ENCODE results near the gene GREM2.

Gene GREM2

DNA sequence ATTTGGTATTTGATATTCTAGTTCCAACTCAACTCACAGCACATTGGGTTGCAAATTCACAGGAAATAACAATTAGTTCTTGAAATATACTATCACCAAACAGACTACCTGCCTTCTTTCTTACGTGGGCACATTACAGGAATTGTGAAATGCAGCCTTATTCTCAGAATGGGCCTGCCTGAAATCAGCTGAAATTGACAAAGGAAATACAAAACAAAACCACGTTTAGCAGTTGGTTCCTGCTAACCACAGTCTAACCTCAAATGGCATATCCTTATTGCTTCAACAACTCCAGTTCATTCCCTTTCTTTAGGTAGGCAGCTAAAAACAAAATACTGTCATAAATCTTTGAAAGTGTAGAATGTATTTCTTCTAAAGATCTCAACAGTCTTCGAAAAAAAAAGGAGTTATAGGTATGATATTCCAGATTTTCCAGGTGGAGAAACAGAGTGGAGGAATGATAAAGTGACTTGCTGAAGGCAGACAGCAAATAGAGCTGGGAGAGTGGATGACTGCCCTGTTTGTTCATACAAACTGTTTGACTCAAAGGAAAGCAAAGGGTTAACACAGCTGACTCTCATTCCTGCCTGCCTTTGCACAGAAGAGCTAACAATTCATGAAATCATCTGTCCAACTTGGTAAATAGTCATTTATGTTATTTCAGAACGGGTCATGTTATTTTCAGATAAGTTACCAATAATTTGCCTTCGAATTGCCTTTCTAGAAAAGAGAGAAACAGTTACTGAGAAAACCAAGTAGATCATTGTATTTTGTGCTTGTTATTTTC, 1.6 kb upstream of the GREM2 start:
- TF ChIP-seq CTCF (IDR thresholded peaks at IDR 0.05), result no peak
- DNase-seq, result no peak

DNA sequence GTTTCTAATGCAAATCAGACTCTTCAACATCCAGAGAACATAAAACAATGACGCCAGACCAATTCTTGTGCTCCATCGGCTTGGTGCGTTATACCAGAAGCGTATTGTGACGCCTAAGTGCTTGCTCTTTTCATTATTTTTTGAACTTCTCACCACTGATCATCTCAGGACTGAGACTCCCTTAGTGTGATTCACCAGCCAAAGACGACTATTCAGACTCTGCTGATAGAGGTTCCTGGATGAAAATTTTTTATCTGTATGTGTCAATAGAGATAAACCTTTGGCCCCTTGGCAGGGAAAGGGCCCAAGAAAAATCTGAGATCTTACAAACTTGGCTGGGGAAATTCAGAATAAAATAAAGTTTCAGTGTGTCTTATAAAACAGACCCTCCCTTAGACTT, 856 bp upstream of the GREM2 start:
- intact Hi-C loops (cut with DNase I; ENCODE audit: low total_unique reads), result no loop called here
- DNase-seq, result no peak

More for the DNA sequence above, 1.6 kb upstream of the GREM2 start:
- H3K9me3 ChIP-seq, result no peaks in the 10 kb centered on the region
- intact Hi-C loops (cut with DNase I; ENCODE audit: low total_unique reads), result no loop called here
- H3K36me3 ChIP-seq, result no peaks in the 10 kb centered on the region
- H3K4me3 ChIP-seq, result no peak overlapping the region
- H3K4me1 ChIP-seq, result peaks cover 0 to 11% (median 1%) of the 10 kb centered on the region in 4 donors
- no peak overlapping the region for H3K27ac ChIP-seq
- H3K27me3 ChIP-seq, result peaks cover 0 to 3% of the 10 kb centered on the region in 2 donors

GRCh38 chr1:240611228-240611618, 732 bp downstream of the GREM2 start:
- Histone ChIP-seq H3K36me3 (no peaks in the 10 kb centered on the region), H3K27me3 (peaks cover 0 to 3% of the 10 kb centered on the region in 2 donors), H3K4me3 (peak overlapping the region; percentile 33 to 48), H3K27ac (no peak overlapping the region), H3K9me3 (no peaks in the 10 kb centered on the region), H3K4me1 (peaks cover 0 to 11% (median 1%) of the 10 kb centered on the region in 4 donors)
- intact Hi-C loops (cut with DNase I; ENCODE audit: low total_unique reads), result no loop called here
- TF ChIP-seq CTCF (IDR thresholded peaks at IDR 0.05), result no peak
- no peak for DNase-seq

More for the DNA sequence above, 856 bp upstream of the GREM2 start:
- Histone ChIP-seq H3K27ac (no peak overlapping the region), H3K4me3 (no peak overlapping the region), H3K9me3 (no peaks in the 10 kb centered on the region), H3K27me3 (peaks cover 0 to 3% of the 10 kb centered on the region in 2 donors), H3K36me3 (no peaks in the 10 kb centered on the region), H3K4me1 (peaks cover 0 to 11% (median 1%) of the 10 kb centered on the region in 4 donors)
- TF ChIP-seq CTCF (IDR thresholded peaks at IDR 0.05), result no peak

- TF ChIP-seq CTCF (IDR thresholded peaks at IDR 0.05), result no peak
- Histone ChIP-seq H3K27me3 (peaks cover 0 to 3% of the 10 kb centered on the region in 2 donors), H3K4me3 (no peak overlapping the region), H3K4me1 (peaks cover 0 to 11% (median 1%) of the 10 kb centered on the region in 4 donors), H3K9me3 (no peaks in the 10 kb centered on the region), H3K36me3 (no peaks in the 10 kb centered on the region), H3K27ac (no peak overlapping the region)
- intact Hi-C loops (cut with DNase I; ENCODE audit: low total_unique reads), result no loop called here
- DNase-seq, result no peak
Measured at GRCh38 chr1:240610636-240611035, 1.3 kb downstream of the GREM2 start.

GRCh38 chr1:240609527-240610060, 2.4 kb downstream of the GREM2 start:
- Histone ChIP-seq H3K27ac (no peak overlapping the region), H3K27me3 (peaks cover 0 to 3% of the 10 kb centered on the region in 2 donors), H3K9me3 (no peaks in the 10 kb centered on the region), H3K4me1 (peaks cover 0 to 11% (median 1%) of the 10 kb centered on the region in 4 donors), H3K4me3 (no peak overlapping the region), H3K36me3 (no peaks in the 10 kb centered on the region)
- DNase-seq, result no peak
- no peak for TF ChIP-seq CTCF (IDR thresholded peaks at IDR 0.05)
- intact Hi-C loops (cut with DNase I; ENCODE audit: low total_unique reads), result loop anchor here (5.0 kb wide), 1 partner anchor 152 kb away; no protein-coding TSS in a partner anchor
